CD4-positive, alpha-beta memory T cell (primary cell): Measurements from ENCODE around the gene CCDC152. TPM values are rescaled to one million over a fixed set of nuclear protein-coding genes. Genes with fewer than 3 reads are reported as not detected.

Experiments
- CTCF ChIA-PET: fragments of 350-600 bp; sonication (Branson Sonifier 250); formaldehyde crosslinking; loops from one replicate; lab custom pipeline; 2021; ENCODE audit warnings: inconsistent platforms; ENCODE audit not compliant: partially characterized antibody; lab: Charles Lee
- POLR2A ChIA-PET: fragments of 350-600 bp; sonication (Branson Sonifier 250); formaldehyde crosslinking; loops from one replicate; lab custom pipeline; 2021; ENCODE audit not compliant: partially characterized antibody; lab: Charles Lee
- DNase-seq, 5 donors: peaks; one replicate each; pipeline versions ENCODE4 v3.0.0 to v3.0.0-alpha.2; 2020 to 2022; ENCODE audit warnings: mixed read lengths in 1 of 5
- H3K27ac ChIP-seq: one replicate; pipeline ENCODE4 v1.7.0; 2013; ENCODE audit warnings: low read depth, low read length
- H3K27me3 ChIP-seq: 2 replicates; pipeline ENCODE4 v1.7.0; 2013; ENCODE audit warnings: mild to moderate bottlenecking, low read length, moderate library complexity; ENCODE audit not compliant: insufficient read depth
- H3K36me3 ChIP-seq: 2 replicates; pipeline ENCODE4 v1.7.0; 2013; ENCODE audit warnings: mild to moderate bottlenecking, low read length, moderate library complexity; ENCODE audit not compliant: insufficient read depth
- H3K4me1 ChIP-seq: 2 replicates; pipeline ENCODE4 v1.7.0; 2013; ENCODE audit warnings: mild to moderate bottlenecking, low read length, moderate library complexity; ENCODE audit not compliant: insufficient read depth
- H3K4me3 ChIP-seq, 2 donors: one replicate each; pipeline ENCODE4 v1.7.0; 2013; ENCODE audit warnings: low read length in 2 of 2, mild to moderate bottlenecking in 1 of 2
- H3K9me3 ChIP-seq, 2 donors: one replicate each; pipeline ENCODE4 v1.7.0; 2013; ENCODE audit warnings: low read length in 2 of 2, control low read depth in 1 of 2; ENCODE audit not compliant: control insufficient read depth in 1 of 2
- H3K27ac Mint-ChIP-seq, 7 donors: one replicate each; pipeline ENCODE4 v1.8.0; 2020 to 2021; ENCODE audit warnings: mixed read lengths in 7 of 7, mild to moderate bottlenecking in 6 of 7, inconsistent platforms in 3 of 7, moderate library complexity in 3 of 7
- H3K27me3 Mint-ChIP-seq, 2 donors: one replicate each; pipeline ENCODE4 v1.8.0; 2020 to 2021; ENCODE audit warnings: mixed read lengths in 2 of 2
- H3K36me3 Mint-ChIP-seq, 2 donors: one replicate each; pipeline ENCODE4 v1.8.0; 2020 to 2021; ENCODE audit warnings: mixed read lengths in 2 of 2, inconsistent platforms in 1 of 2, mild to moderate bottlenecking in 1 of 2
- H3K4me1 Mint-ChIP-seq, 4 donors: one replicate each; pipeline ENCODE4 v1.8.0; 2020 to 2021; ENCODE audit warnings: mixed read lengths in 4 of 4, mild to moderate bottlenecking in 1 of 4
- H3K4me3 Mint-ChIP-seq, 8 donors: one replicate each; pipeline ENCODE4 v1.8.0; 2020 to 2021; ENCODE audit warnings: mixed read lengths in 8 of 8, mild to moderate bottlenecking in 7 of 8, moderate library complexity in 6 of 8, inconsistent platforms in 3 of 8
- H3K9me3 Mint-ChIP-seq, 8 donors: one replicate each; pipeline ENCODE4 v1.8.0; 2020 to 2021; ENCODE audit warnings: mixed read lengths in 8 of 8, mild to moderate bottlenecking in 5 of 8, inconsistent platforms in 3 of 8, moderate library complexity in 1 of 8
- intact Hi-C: fragments of 100-400 bp; cut with micrococcal nuclease; formaldehyde crosslinking; loops from one replicate; pipeline ENCODE4 v1.15.1; 2023
- polyA plus RNA-seq, 2 donors: library from polyadenylated mRNA; unstranded; fragments of 300-500 nt; fragmentation: Illumina TruSeq; gene quantifications; one replicate each; pipeline ENCODE4 v1.2.3, GENCODE V29; 2021
- total RNA-seq, 2 experiments: library from RNA; stranded (reverse); gene quantifications; one replicate each; pipeline ENCODE4 v1.2.3, GENCODE V29; 2021

Gene CCDC152, protein sequence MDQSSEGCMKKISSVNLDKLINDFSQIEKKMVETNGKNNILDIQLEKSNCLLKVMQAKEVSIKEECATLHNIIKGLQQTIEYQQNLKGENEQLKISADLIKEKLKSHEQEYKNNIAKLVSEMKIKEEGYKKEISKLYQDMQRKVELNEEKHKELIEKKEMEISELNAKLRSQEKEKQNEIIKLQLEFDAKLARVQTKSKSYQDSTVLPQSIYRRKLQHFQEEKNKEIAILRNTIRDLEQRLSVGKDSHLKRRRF
- 1 to 10 TPM; 5.9 to 6.9 TPM for total RNA-seq
- polyA plus RNA-seq = 1 to 10 TPM; 1.3 to 2.4 TPM

DNA sequence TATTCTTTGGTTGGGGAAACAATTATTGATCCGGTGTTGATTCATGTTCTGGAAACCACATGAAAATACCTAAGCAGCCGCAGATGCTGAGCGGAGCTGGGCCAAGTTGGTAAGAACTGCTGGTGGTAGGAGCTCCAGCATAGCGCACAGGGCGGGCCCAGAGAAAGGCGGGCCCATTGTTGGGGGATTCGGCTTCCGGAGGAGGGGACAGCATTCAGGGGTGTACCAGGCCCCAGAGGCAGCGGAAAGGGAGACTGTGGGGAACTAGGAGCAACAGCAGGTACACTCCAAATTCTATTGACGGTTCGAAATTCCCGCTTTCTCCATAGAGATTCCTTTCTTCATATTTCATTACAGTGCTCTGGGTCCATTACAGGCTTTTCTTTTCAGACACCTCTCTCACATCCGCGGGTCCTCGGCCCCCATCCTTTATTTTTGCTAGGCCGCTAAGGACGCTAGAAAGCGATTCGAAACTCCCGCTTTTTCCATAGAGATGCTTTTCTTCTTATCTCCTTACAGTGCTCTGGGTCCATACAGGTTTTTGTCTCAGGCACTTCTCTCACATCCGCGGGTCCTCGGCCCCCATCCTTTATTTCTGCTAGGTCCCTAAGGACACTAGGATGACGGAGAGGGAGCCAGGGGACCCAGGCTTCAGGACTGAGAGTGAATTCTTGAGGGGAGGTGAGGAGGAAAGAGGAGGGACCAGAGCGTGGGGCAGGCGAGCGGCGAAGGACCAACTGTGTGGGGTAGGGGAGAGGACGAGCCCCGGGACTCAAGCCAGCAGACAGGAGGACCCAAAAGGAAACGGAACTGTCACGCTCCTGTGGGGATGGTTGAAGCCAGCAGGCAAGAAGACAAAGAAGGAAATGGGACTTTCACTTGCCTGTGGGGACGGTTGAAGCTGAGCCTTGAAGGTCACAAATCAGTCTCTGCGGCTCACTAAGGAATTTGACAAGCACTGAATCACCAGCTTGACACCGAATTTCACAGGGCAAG, at the start of gene CCDC152:
CCDC152 (plus strand) TSS at position 213 of the 996 bp plus-strand sequence. CDS start 2,304 bp downstream, outside the sequence.
- Histone ChIP-seq H3K9me3 (no peaks in the 10 kb centered on the region), H3K4me3 (peak within 1 kb of the TSS in 1 of 2 donors; percentile 43), H3K4me1 (no peaks in the 10 kb centered on the region), H3K27me3 (no peaks in the 10 kb centered on the region), H3K27ac (no peak within 1 kb of the TSS), H3K36me3 (no peaks in the 10 kb centered on the region)
- no peaks in the 10 kb centered on the region for H3K9me3 Mint-ChIP-seq
- H3K27ac Mint-ChIP-seq = peak within 1 kb of the TSS; percentile 19 to 67 (median 39)
- POLR2A ChIA-PET = interaction anchor here (0.6 to 1.5 kb wide), 5 partner anchors 36 to 364 kb away, joined by 3 to 5 read pairs (median 3); partner anchors contain the start of gene ZNF131
- H3K4me3 Mint-ChIP-seq = peak within 1 kb of the TSS; percentile 74 to 92 (median 87)
- H3K36me3 Mint-ChIP-seq = no peaks in the 10 kb centered on the region
- CTCF ChIA-PET = interaction anchor here (1.0 to 1.3 kb wide), 2 partner anchors 11 to 15 kb away, joined by 3 read pairs; no protein-coding TSS in a partner anchor
- peaks cover 4 to 10% of the 10 kb centered on the region in 2 donors for H3K27me3 Mint-ChIP-seq
- peak; percentile 30 to 49 (median 35) for DNase-seq
- intact Hi-C loops = no loop called here
- peaks cover 5 to 14% (median 8%) of the 10 kb centered on the region in 4 donors for H3K4me1 Mint-ChIP-seq

DNA sequence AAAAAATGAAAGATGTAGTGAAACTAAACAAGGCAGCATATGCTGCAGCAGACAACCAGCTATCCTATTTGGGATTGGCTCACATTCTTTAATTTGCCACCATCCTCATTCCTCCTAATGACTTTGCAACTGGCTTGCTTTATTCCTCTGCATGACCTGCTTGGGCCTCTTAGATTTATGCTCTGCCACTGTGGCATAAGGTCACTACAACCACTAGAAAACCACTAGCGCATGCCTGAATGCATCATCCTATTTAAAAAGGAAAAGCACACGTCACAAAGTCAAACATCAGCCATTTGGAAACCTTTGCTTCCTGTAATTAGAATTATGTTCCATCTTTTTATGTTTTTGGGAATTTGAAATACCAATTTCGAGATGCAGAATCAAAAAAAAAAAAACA, 40.8 kb upstream of the CCDC152 start:
- Mint-ChIP-seq H3K4me3 (no peak overlapping the region), H3K4me1 (peaks cover 18 to 22% (median 19%) of the 10 kb centered on the region in 4 donors), H3K9me3 (no peaks in the 10 kb centered on the region), H3K36me3 (no peaks in the 10 kb centered on the region), H3K27me3 (peaks cover 3 to 4% of the 10 kb centered on the region in 2 donors), H3K27ac (no peak overlapping the region)
- Histone ChIP-seq H3K27me3 (no peaks in the 10 kb centered on the region), H3K36me3 (no peaks in the 10 kb centered on the region), H3K4me3 (no peak overlapping the region), H3K4me1 (peaks cover 26% of the 10 kb centered on the region), H3K9me3 (no peaks in the 10 kb centered on the region), H3K27ac (no peak overlapping the region)
- intact Hi-C loops = no loop called here
- POLR2A ChIA-PET = no interaction called here
- CTCF ChIA-PET = no interaction called here
- DNase-seq = no peak

DNA sequence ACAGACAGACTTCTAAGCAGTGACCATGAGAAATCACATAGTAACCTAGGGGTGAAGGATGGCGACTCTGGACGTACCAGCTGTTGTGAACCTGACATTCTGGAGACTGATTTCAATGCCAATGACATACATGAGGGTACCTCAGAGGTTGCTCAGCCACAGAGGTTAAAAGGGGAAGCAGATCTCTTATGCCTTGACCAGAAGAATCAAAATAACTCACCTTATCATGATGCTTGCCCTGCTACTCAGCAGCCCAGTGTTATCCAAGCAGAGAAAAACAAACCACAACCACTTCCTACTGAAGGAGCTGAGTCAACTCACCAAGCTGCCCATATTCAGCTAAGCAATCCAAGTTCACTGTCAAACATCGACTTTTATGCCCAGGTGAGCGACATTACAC, 38.0 kb upstream of the CCDC152 start:
- H3K4me3 Mint-ChIP-seq = peak overlapping the region in 7 of 8 donors; percentile 33 to 73 (median 68)
- no peaks in the 10 kb centered on the region for H3K9me3 Mint-ChIP-seq

DNA sequence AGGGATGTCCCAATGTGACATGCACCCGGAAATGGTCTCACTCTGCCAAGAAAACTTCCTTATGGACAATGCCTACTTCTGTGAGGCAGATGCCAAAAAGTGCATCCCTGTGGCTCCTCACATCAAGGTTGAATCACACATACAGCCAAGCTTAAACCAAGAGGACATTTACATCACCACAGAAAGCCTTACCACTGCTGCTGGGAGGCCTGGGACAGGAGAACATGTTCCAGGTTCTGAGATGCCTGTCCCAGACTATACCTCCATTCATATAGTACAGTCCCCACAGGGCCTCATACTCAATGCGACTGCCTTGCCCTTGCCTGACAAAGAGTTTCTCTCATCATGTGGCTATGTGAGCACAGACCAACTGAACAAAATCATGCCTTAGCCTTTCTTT, 37.6 kb upstream of the CCDC152 start:
- H3K4me1 Mint-ChIP-seq = peaks cover 18 to 28% (median 24%) of the 10 kb centered on the region in 4 donors
- peak overlapping the region in 1 of 2 donors; percentile 2 for H3K4me3 ChIP-seq
- no peaks in the 10 kb centered on the region for H3K36me3 ChIP-seq
- ChIA-PET CTCF (interaction anchor here (0.9 to 1.9 kb wide), 4 partner anchors 11 to 49 kb away, joined by 3 to 4 read pairs (median 3); no protein-coding TSS in a partner anchor), POLR2A (interaction anchor here (0.7 to 1.9 kb wide), 8 partner anchors 15 to 765 kb away, joined by 3 to 8 read pairs (median 4); partner anchors contain the start of genes CCDC152, HMGCS1 and TMEM267)
- no peaks in the 10 kb centered on the region for H3K9me3 ChIP-seq
- H3K27me3 ChIP-seq = no peaks in the 10 kb centered on the region
- peaks cover 34% of the 10 kb centered on the region for H3K4me1 ChIP-seq
- H3K27ac ChIP-seq = no peak overlapping the region
- H3K4me3 Mint-ChIP-seq = peak overlapping the region in 7 of 8 donors; percentile 33 to 73 (median 68)
- peaks cover 2 to 3% of the 10 kb centered on the region in 2 donors for H3K27me3 Mint-ChIP-seq
- no peaks in the 10 kb centered on the region for H3K36me3 Mint-ChIP-seq
- no peak for DNase-seq
- no peaks in the 10 kb centered on the region for H3K9me3 Mint-ChIP-seq
- peak overlapping the region in 2 of 7 donors; percentile 43 to 67 for H3K27ac Mint-ChIP-seq
- intact Hi-C loops = no loop called here

More for the DNA sequence above, 38.0 kb upstream of the CCDC152 start:
- H3K9me3 ChIP-seq = no peaks in the 10 kb centered on the region
- peak; percentile 24 to 45 (median 36) for DNase-seq
- H3K27me3 ChIP-seq = no peaks in the 10 kb centered on the region
- Mint-ChIP-seq H3K36me3 (no peaks in the 10 kb centered on the region), H3K27ac (peak overlapping the region in 6 of 7 donors; percentile 18 to 77 (median 53)), H3K4me1 (peaks cover 18 to 28% (median 24%) of the 10 kb centered on the region in 4 donors), H3K27me3 (peaks cover 2 to 3% of the 10 kb centered on the region in 2 donors)
- intact Hi-C loops = no loop called here
- peak overlapping the region in 1 of 2 donors; percentile 16 for H3K4me3 ChIP-seq
- H3K27ac ChIP-seq = no peak overlapping the region
- ChIA-PET POLR2A (interaction anchor here (0.7 to 1.9 kb wide), 8 partner anchors 14 to 766 kb away, joined by 3 to 8 read pairs (median 4); partner anchors contain the start of genes CCDC152, HMGCS1 and TMEM267), CTCF (interaction anchor here (0.9 to 1.9 kb wide), 4 partner anchors 11 to 49 kb away, joined by 3 to 4 read pairs (median 3); no protein-coding TSS in a partner anchor)
- no peaks in the 10 kb centered on the region for H3K36me3 ChIP-seq
- peaks cover 34% of the 10 kb centered on the region for H3K4me1 ChIP-seq

DNA sequence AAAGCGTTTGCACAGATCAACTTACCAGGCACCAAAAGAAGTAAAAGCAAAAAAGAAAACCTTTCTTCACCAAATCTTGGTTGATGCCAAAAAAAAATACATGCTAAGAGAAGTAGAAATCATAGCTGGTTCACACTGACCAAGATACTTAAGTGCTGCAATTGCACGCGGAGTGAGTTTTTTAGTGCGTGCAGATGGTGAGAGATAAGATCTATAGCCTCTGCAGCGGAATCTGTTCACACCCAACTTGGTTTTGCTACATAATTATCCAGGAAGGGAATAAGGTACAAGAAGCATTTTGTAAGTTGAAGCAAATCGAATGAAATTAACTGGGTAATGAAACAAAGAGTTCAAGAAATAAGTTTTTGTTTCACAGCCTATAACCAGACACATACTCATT, 36.4 kb upstream of the CCDC152 start:
- intact Hi-C loops = no loop called here
- Mint-ChIP-seq H3K4me1 (peaks cover 18 to 28% (median 24%) of the 10 kb centered on the region in 4 donors), H3K27me3 (peaks cover 2 to 4% of the 10 kb centered on the region in 2 donors), H3K36me3 (no peaks in the 10 kb centered on the region), H3K4me3 (peak overlapping the region in 6 of 8 donors; percentile 34 to 78 (median 55)), H3K9me3 (no peaks in the 10 kb centered on the region), H3K27ac (peak overlapping the region in 6 of 7 donors; percentile 19 to 47 (median 38))
- H3K27ac ChIP-seq = no peak overlapping the region
- peak; percentile 17 to 40 (median 36) for DNase-seq
- no peaks in the 10 kb centered on the region for H3K9me3 ChIP-seq
- POLR2A ChIA-PET = interaction anchor here (0.7 to 2.5 kb wide), 3 partner anchors 25 to 321 kb away, joined by 3 to 7 read pairs (median 4); partner anchors contain the start of gene CCDC152
- H3K36me3 ChIP-seq = no peaks in the 10 kb centered on the region
- no peak overlapping the region for H3K4me3 ChIP-seq
- H3K4me1 ChIP-seq = peaks cover 34% of the 10 kb centered on the region
- no peaks in the 10 kb centered on the region for H3K27me3 ChIP-seq
- CTCF ChIA-PET = interaction anchor here (0.6 kb wide), 1 partner anchor 298 kb away, joined by 4 read pairs; no protein-coding TSS in a partner anchor

DNA sequence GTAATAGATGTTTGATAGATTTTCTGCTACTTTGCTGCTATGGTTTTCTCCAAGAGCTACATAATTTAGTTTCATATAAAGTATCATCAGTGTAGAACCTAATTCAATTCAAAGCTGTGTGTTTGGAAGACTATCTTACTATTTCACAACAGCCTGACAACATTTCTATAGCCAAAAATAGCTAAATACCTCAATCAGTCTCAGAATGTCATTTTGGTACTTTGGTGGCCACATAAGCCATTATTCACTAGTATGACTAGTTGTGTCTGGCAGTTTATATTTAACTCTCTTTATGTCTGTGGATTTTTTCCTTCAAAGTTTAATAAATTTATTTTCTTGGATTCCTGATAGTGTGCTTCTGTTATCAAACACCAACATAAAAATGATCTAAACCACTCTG, 35.1 kb upstream of the CCDC152 start:
- H3K9me3 ChIP-seq = no peaks in the 10 kb centered on the region
- Mint-ChIP-seq H3K9me3 (peaks cover 0 to 2% (median 0%) of the 10 kb centered on the region in 8 donors), H3K36me3 (no peaks in the 10 kb centered on the region), H3K4me3 (no peak overlapping the region), H3K27me3 (peaks cover 7 to 11% of the 10 kb centered on the region in 2 donors), H3K27ac (no peak overlapping the region), H3K4me1 (peaks cover 18 to 28% (median 24%) of the 10 kb centered on the region in 4 donors)
- intact Hi-C loops = no loop called here
- no peak for DNase-seq
- CTCF ChIA-PET = interaction anchor here (0.9 to 1.7 kb wide), 4 partner anchors 11 to 136 kb away, joined by 3 to 7 read pairs (median 3); no protein-coding TSS in a partner anchor
- H3K36me3 ChIP-seq = no peaks in the 10 kb centered on the region
- H3K27me3 ChIP-seq = no peaks in the 10 kb centered on the region
- H3K4me3 ChIP-seq = no peak overlapping the region
- peaks cover 34% of the 10 kb centered on the region for H3K4me1 ChIP-seq
- H3K27ac ChIP-seq = no peak overlapping the region
- POLR2A ChIA-PET = interaction anchor here (1.3 to 2.5 kb wide), 2 partner anchors 24 to 35 kb away, joined by 4 to 7 read pairs; partner anchors contain the start of gene CCDC152
